Activated CD4-positive, alpha-beta T cell treated with anti-CD3 and anti-CD28 coated beads for 4 hours (primary cell): ENCODE measurements around the gene FAM120A.
"Not testable (repeated sequence)": the region's sequence is repeated elsewhere in the genome, so short reads cannot be mapped to it uniquely, and the experiment has no call there.

Experiments
- DNase-seq, 2 donors: peaks; one replicate each; pipeline ENCODE4 v3.0.0-alpha.2; 2020

The FAM120A gene

GRCh38 chr9:93450945-93451815, at the start of gene FAM120A:
Gene FAM120A, plus strand, starts transcription at chr9:93451685. Its CDS starts 231 bp downstream, at chr9:93451916.
- peak; percentile 64 to 71 for DNase-seq

GRCh38 chr9:93406371-93406770, 45.1 kb upstream of the FAM120A start:
- DNase-seq: no peak

GRCh38 chr9:93413530-93413929, 38.0 kb upstream of the FAM120A start:
- DNase-seq: no peak

- DNase-seq: no peak
These were observed 36.3 kb upstream of the FAM120A start for GRCh38 chr9:93415176-93415690.

GRCh38 chr9:93416530-93417235, 34.8 kb upstream of the FAM120A start:
- no peak for DNase-seq

GRCh38 chr9:93417538-93417937, 33.9 kb upstream of the FAM120A start:
- DNase-seq: no peak

- no peak for DNase-seq
These were observed 32.5 kb upstream of the FAM120A start for GRCh38 chr9:93419023-93419422.

GRCh38 chr9:93422977-93423616, 28.4 kb upstream of the FAM120A start:
- DNase-seq: no peak

GRCh38 chr9:93427655-93428379, 23.7 kb upstream of the FAM120A start:
- DNase-seq: no peak

- DNase-seq: no peak
These were observed 19.9 kb upstream of the FAM120A start for GRCh38 chr9:93431539-93432105.

GRCh38 chr9:93432964-93433363, 18.5 kb upstream of the FAM120A start:
- no peak for DNase-seq

GRCh38 chr9:93434056-93434455, 17.4 kb upstream of the FAM120A start:
- DNase-seq: no peak

- DNase-seq: no peak
These were observed 16.1 kb upstream of the FAM120A start for GRCh38 chr9:93435386-93435785.

GRCh38 chr9:93436218-93436617, 15.3 kb upstream of the FAM120A start:
- no peak for DNase-seq

GRCh38 chr9:93436655-93437407, 14.7 kb upstream of the FAM120A start:
- DNase-seq: no peak

- DNase-seq: no peak
These were observed 13.5 kb upstream of the FAM120A start for GRCh38 chr9:93437996-93438395.

- not testable (repeated sequence) for DNase-seq
These were observed 12.2 kb upstream of the FAM120A start for GRCh38 chr9:93439301-93439700.

- no peak for DNase-seq
These were observed 10.4 kb upstream of the FAM120A start for GRCh38 chr9:93440896-93441580.

- DNase-seq: no peak
These were observed 5.4 kb upstream of the FAM120A start for GRCh38 chr9:93446073-93446472.

GRCh38 chr9:93447655-93448054, 3.8 kb upstream of the FAM120A start:
- no peak for DNase-seq
